Neural progenitor cell (in vitro differentiated cells): ENCODE results near the gene RAD51B. TPM values are rescaled to one million over a fixed set of nuclear protein-coding genes. Genes with fewer than 3 reads are reported as not detected.
A peak's percentile ranks its signal among the peaks of the same experiment; 100 is the strongest.

ENCODE experiments used
- DNase-seq: peaks from one replicate; pipeline ENCODE4 v3.0.0-alpha.2; 2016; ENCODE audit warnings: low spot score
- H2AFZ ChIP-seq: fragments of 200-600 bp; sonication (generic); replicated peaks from 2 replicates; pipeline ENCODE4 v1.6.1; 2016; ENCODE audit warnings: antibody characterized with exemption
- H3F3A ChIP-seq: fragments of 200-600 bp; sonication (generic); 2 replicates; pipeline ENCODE4 v1.6.1; 2016; ENCODE audit warnings: antibody characterized with exemption, low read depth
- H3K27ac ChIP-seq: fragments of 200-600 bp; sonication (generic); 2 replicates; pipeline ENCODE4 v1.5.1; 2016; ENCODE audit warnings: mild to moderate bottlenecking
- H3K27me3 ChIP-seq: fragments of 200-600 bp; sonication (generic); 2 replicates; pipeline ENCODE4 v1.6.1; 2016; ENCODE audit warnings: mild to moderate bottlenecking, moderate library complexity
- H3K36me3 ChIP-seq: fragments of 200-600 bp; sonication (generic); 2 replicates; pipeline ENCODE4 v1.5.1; 2016
- H3K4me1 ChIP-seq: fragments of 200-600 bp; sonication (generic); 2 replicates; pipeline ENCODE4 v1.6.1; 2016; ENCODE audit warnings: mixed run types
- H3K4me2 ChIP-seq: fragments of 200-600 bp; sonication (generic); 2 replicates; pipeline ENCODE4 v1.6.1; 2016
- H3K4me3 ChIP-seq: fragments of 200-600 bp; sonication (generic); 2 replicates; pipeline ENCODE4 v1.5.1; 2016
- H3K79me2 ChIP-seq: fragments of 200-600 bp; sonication (generic); 2 replicates; pipeline ENCODE4 v1.6.1; 2016; ENCODE audit warnings: low read depth
- H3K9ac ChIP-seq: fragments of 200-600 bp; sonication (generic); 2 replicates; pipeline ENCODE4 v1.6.1; 2016
- H3K9me3 ChIP-seq: fragments of 200-600 bp; sonication (generic); 2 replicates; pipeline ENCODE4 v1.5.1; 2016; ENCODE audit warnings: low read depth
- H4K20me1 ChIP-seq: fragments of 200-600 bp; sonication (generic); 2 replicates; pipeline ENCODE4 v1.6.1; 2016; ENCODE audit warnings: low read depth
- H3K27ac Mint-ChIP-seq: 3 replicates; pipeline ENCODE4 v1.8.0; 2021; ENCODE audit warnings: mixed read lengths
- H3K27me3 Mint-ChIP-seq: 2 replicates; pipeline ENCODE4 v1.8.0; 2022; ENCODE audit warnings: low read depth, mild to moderate bottlenecking, inconsistent platforms, moderate library complexity, mixed read lengths; ENCODE audit not compliant: insufficient read depth
- H3K36me3 Mint-ChIP-seq: 3 replicates; pipeline ENCODE4 v1.8.0; 2021; ENCODE audit warnings: mixed read lengths
- H3K4me1 Mint-ChIP-seq: 3 replicates; pipeline ENCODE4 v1.8.0; 2021; ENCODE audit warnings: mixed read lengths
- H3K4me3 Mint-ChIP-seq: 3 replicates; pipeline ENCODE4 v1.8.0; 2021; ENCODE audit warnings: mild to moderate bottlenecking, moderate library complexity, mixed read lengths
- H3K9me3 Mint-ChIP-seq: 3 replicates; pipeline ENCODE4 v1.8.0; 2020; ENCODE audit warnings: mixed read lengths
- CTCF ChIP-seq: fragments of 200-600 bp; sonication (generic); IDR thresholded peaks from 2 replicates; pipeline ENCODE4 v1.5.1; 2017; ENCODE audit warnings: antibody characterized with exemption, mild to moderate bottlenecking
- EZH2 ChIP-seq: fragments of 200-600 bp; sonication (generic); IDR thresholded peaks from 2 replicates; pipeline ENCODE4 v1.6.1; 2017; ENCODE audit warnings: antibody characterized with exemption, mild to moderate bottlenecking, moderate library complexity
- EZH2phosphoT487 ChIP-seq: fragments of 200-600 bp; sonication (generic); IDR thresholded peaks from 2 replicates; pipeline ENCODE4 v1.6.1; 2017; ENCODE audit warnings: antibody characterized with exemption
- total RNA-seq: library from RNA; depleted of rRNA; stranded (reverse); fragments of >200 nt; gene quantifications from 2 replicates; pipeline ENCODE4 v1.2.3, GENCODE V29; 2015; ENCODE audit warnings: low replicate concordance

RAD51B gene
- total RNA-seq, 1 donor from 2014 or later, result 50.5 TPM

- no peaks in the 10 kb centered on the region for H3K79me2 ChIP-seq
- peaks cover 73% of the 10 kb centered on the region for H3K4me1 Mint-ChIP-seq
- no peak overlapping the region for H3K4me3 ChIP-seq
Measured at GRCh38 chr14:68590201-68590522, 770.6 kb downstream of the RAD51B start.

GRCh38 chr14:68591786-68592185, 772.2 kb downstream of the RAD51B start:
- peaks cover 2% of the 10 kb centered on the region for H3K9me3 Mint-ChIP-seq
- peaks cover 51% of the 10 kb centered on the region for H3K4me1 ChIP-seq
- H3K4me1 Mint-ChIP-seq, result peaks cover 75% of the 10 kb centered on the region

More at GRCh38 chr14:68590201-68590522, 770.6 kb downstream of the RAD51B start:
- H3K4me1 ChIP-seq, result peaks cover 58% of the 10 kb centered on the region
- H3K9me3 ChIP-seq, result no peaks in the 10 kb centered on the region
- Mint-ChIP-seq H3K27ac (peak overlapping the region; percentile 96), H3K36me3 (peaks cover 6% of the 10 kb centered on the region), H3K4me3 (no peak overlapping the region), H3K27me3 (peaks cover 3% of the 10 kb centered on the region), H3K9me3 (peaks cover 2% of the 10 kb centered on the region)
- H3K27me3 ChIP-seq, result no peaks in the 10 kb centered on the region
- H3K9ac ChIP-seq, result no peak overlapping the region
- DNase-seq, result no peak
- peaks cover 35% of the 10 kb centered on the region for H3F3A ChIP-seq
- H4K20me1 ChIP-seq, result no peaks in the 10 kb centered on the region
- no peak overlapping the region for H3K4me2 ChIP-seq
- TF ChIP-seq CTCF (no peak), EZH2 (no peak), EZH2phosphoT487 (no peak)
- no peak overlapping the region for H2AFZ ChIP-seq
- H3K27ac ChIP-seq, result no peak overlapping the region
- no peaks in the 10 kb centered on the region for H3K36me3 ChIP-seq

GRCh38 chr14:68592948-68593556, 773.5 kb downstream of the RAD51B start:
- H3K27ac Mint-ChIP-seq, result peak overlapping the region; percentile 80

More at GRCh38 chr14:68591786-68592185, 772.2 kb downstream of the RAD51B start:
- peaks cover 3% of the 10 kb centered on the region for H3K27me3 Mint-ChIP-seq
- Histone ChIP-seq H3K79me2 (no peaks in the 10 kb centered on the region), H3K36me3 (no peaks in the 10 kb centered on the region), H3F3A (peaks cover 19% of the 10 kb centered on the region), H4K20me1 (no peaks in the 10 kb centered on the region), H3K9ac (no peak overlapping the region), H2AFZ (no peak overlapping the region), H3K9me3 (no peaks in the 10 kb centered on the region), H3K27ac (no peak overlapping the region), H3K4me3 (no peak overlapping the region), H3K4me2 (no peak overlapping the region), H3K27me3 (no peaks in the 10 kb centered on the region)
- H3K36me3 Mint-ChIP-seq, result peaks cover 6% of the 10 kb centered on the region
- no peak for DNase-seq
- no peak for TF ChIP-seq CTCF
- no peak for TF ChIP-seq EZH2
- TF ChIP-seq EZH2phosphoT487, result no peak
- no peak overlapping the region for H3K4me3 Mint-ChIP-seq
- H3K27ac Mint-ChIP-seq, result no peak overlapping the region

More at GRCh38 chr14:68592948-68593556, 773.5 kb downstream of the RAD51B start:
- no peaks in the 10 kb centered on the region for H3K27me3 ChIP-seq
- Mint-ChIP-seq H3K4me1 (peaks cover 68% of the 10 kb centered on the region), H3K4me3 (no peak overlapping the region), H3K36me3 (peaks cover 6% of the 10 kb centered on the region), H3K27me3 (peaks cover 3% of the 10 kb centered on the region), H3K9me3 (peaks cover 6% of the 10 kb centered on the region)
- no peak overlapping the region for H3K9ac ChIP-seq
- DNase-seq, result no peak
- no peak overlapping the region for H3K4me3 ChIP-seq
- no peaks in the 10 kb centered on the region for H3K36me3 ChIP-seq
- no peak overlapping the region for H2AFZ ChIP-seq
- no peaks in the 10 kb centered on the region for H3K79me2 ChIP-seq
- H3K27ac ChIP-seq, result no peak overlapping the region
- no peaks in the 10 kb centered on the region for H4K20me1 ChIP-seq
- peaks cover 40% of the 10 kb centered on the region for H3K4me1 ChIP-seq
- no peaks in the 10 kb centered on the region for H3K9me3 ChIP-seq
- TF ChIP-seq CTCF (no peak), EZH2 (no peak), EZH2phosphoT487 (no peak)
- peaks cover 7% of the 10 kb centered on the region for H3F3A ChIP-seq
- no peak overlapping the region for H3K4me2 ChIP-seq
